Measurements from ENCODE around the gene PTGER2. TPM values are rescaled to one million over a fixed set of nuclear protein-coding genes. Genes with fewer than 3 reads are reported as not detected.

The PTGER2 gene
- total RNA-seq, 1 donor from 2014 or later, result 0.33 TPM

DNA sequence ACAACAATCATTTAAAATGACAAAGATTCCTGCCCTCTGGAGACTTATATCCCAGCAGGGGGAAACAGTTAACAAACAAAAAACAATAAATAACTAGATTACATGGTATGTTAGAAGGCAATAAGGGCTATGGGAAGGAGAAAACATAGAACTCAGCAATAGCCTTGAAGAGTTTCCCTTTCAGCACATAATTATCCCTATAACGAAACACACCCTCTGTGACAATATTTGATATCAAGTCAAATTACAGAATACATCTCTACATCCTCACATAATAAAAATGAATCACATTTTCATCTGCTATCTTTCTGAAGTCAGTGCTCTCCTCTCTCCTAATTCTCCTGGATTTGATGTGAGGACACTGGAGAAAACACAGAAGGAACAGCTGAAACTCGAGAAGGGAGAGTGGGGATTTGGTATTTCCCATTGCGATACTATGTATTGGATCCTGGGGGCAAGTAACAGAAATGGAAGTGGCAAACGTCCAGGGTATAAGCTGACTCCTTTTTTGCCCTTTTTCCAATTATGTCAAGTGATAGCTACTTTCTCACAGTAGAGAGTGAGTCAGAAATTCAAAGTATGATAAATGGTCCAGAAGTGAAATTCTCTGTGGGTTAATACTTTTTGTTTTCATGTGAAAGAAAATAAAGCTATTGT is 9.7 kb upstream of the PTGER2 start:
- ATAC-seq (no peak), DNase-seq (ENCODE audit: low spot score) (no peak)

DNA sequence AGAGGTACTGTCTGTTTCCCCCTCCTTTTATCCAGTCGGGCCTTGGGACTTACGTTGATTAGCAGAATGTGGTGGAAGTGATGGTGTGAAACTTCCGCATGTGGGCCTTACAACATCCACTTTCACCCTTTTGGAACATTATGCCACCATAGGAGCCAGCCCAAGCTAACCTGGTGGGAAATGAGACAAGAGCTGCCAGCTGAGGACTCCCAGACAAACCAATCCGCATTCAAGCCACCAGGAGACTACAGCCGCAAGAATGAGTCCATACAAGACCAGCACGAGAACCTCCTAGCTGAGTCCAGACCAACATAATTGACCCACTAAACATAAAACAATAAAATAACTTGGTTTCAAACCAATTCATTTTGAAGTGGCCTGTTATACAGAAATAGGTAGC is 9.1 kb upstream of the PTGER2 start:
- DNase-seq (ENCODE audit: low spot score), result no peak
- ATAC-seq, result no peak

DNA sequence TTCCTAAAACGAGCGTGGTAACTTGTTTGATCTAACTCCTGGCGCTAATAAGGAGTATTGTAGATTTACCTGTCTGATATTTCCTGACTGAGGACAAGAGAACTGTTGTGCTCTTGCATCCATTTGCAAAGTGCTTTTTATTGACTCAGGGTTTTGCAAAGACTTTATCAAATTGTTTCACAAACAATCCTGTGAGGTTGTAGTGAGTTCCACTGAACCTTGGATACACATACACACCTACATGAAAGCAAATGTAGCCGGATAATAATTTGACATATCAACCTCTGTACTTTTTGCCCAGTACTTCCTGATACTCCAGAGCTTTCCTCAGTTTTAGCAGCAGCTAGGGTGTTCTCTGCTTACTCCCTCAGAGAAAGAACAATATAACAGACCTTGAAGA is 6.7 kb upstream of the PTGER2 start:
- ATAC-seq, result no peak
- no peak for DNase-seq (ENCODE audit: low spot score)

DNA sequence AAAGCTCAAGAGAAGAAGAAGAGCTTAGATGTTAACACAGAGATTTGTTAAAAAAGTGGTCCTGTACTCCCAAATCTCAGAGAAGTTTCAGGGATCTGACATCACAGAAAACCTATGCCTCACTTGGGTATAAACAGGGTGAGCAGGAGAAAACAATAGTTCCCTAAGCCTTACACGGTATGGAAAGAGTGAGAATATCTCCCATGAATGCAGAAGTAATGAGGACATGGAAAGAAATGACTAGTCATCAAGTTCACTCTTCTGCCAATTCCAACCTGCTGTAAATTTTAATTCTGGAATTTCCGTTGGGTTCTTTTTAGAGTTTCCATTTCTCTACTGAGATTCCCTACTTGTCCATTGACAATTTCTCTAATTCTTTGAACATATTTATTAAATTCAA is 6.2 kb upstream of the PTGER2 start:
- no peak for DNase-seq (ENCODE audit: low spot score)
- ATAC-seq, result no peak

DNA sequence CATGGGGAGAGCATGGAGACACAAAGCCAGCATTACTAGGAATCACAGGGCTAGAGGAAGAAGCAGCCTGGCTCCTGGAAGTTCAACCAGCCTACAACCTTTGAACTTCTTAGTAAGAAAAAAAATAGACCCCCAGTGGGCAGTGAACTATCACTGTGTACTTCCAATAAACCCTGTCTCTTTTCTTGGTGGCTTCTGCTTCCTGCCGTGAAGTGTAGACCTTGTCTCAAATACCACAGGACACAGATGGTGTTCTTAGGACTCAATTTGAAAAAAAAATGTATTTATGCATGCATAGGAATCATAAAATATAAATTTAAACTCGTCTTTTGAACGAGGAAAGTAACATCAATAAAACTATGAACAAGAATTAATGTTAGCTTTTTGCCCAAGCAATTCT is 3.6 kb upstream of the PTGER2 start:
- ATAC-seq (no peak), DNase-seq (ENCODE audit: low spot score) (no peak)

DNA sequence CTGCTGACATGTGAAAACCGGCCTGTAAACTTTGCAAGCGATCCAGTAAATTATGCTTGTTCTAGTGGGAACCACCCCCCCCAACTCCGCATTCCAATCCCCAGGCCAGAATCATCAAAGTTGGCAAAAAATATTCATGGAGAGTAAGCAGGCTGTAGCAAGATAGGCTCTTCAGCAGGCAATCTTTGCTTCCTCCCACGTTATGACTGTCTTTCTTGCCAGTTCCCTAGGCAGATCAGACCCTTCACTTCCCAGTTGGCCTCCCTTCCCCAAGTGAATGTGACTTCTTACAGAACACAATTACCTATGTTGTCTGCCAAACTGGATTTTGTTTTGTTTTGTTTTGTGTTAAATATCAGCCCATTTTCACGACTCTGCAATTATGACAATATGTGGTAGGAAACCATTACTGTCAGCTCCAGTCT is 1.2 kb upstream of the PTGER2 start:
- ATAC-seq (no peak), DNase-seq (ENCODE audit: low spot score) (no peak)

DNA sequence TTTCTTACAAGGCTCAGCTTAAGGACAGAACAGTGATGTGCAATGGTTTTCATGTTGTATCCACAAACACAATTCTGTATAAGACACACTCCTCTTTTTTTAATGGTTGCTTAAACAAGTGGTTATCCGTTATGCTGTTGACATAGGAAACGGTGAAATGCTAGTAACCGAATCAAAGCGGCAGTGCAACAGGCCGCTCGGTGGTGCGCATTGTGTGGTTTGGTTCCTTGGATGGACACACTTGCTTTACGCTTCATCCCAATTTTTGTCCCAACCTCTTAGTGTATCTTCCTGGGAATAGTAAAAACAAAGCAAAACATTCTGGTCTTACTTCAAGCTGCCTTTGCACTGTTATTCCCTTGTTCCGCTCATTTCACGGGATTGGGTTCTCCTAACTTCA is 650 bp upstream of the PTGER2 start:
- no peak for ATAC-seq
- no peak for DNase-seq (ENCODE audit: low spot score)

DNA sequence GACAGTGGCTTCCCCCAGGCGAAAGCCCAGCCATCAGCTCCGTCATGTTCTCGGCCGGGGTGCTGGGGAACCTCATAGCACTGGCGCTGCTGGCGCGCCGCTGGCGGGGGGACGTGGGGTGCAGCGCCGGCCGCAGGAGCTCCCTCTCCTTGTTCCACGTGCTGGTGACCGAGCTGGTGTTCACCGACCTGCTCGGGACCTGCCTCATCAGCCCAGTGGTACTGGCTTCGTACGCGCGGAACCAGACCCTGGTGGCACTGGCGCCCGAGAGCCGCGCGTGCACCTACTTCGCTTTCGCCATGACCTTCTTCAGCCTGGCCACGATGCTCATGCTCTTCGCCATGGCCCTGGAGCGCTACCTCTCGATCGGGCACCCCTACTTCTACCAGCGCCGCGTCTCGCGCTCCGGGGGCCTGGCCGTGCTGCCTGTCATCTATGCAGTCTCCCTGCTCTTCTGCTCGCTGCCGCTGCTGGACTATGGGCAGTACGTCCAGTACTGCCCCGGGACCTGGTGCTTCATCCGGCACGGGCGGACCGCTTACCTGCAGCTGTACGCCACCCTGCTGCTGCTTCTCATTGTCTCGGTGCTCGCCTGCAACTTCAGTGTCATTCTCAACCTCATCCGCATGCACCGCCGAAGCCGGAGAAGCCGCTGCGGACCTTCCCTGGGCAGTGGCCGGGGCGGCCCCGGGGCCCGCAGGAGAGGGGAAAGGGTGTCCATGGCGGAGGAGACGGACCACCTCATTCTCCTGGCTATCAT is 663 bp downstream of the PTGER2 start:
- ATAC-seq (peak; percentile 39), DNase-seq (ENCODE audit: low spot score) (no peak)

DNA sequence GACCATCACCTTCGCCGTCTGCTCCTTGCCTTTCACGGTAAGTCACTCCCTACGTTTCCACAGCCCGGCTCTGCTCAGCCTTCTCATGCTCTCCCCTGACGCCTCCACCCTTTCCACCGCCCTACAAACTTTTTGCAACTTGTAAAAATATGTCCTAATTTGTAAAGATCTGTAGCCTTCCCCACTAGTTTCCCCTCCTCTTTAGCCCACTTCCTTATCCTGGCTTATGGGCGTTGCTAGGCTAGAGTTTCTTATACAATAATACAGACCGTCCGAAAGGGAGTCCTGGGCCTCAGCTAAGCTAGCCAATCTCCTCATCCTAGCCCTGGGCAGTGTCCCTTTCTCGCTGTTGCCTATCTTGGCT is 1.2 kb downstream of the PTGER2 start:
- ATAC-seq (no peak), DNase-seq (ENCODE audit: low spot score) (no peak)

DNA sequence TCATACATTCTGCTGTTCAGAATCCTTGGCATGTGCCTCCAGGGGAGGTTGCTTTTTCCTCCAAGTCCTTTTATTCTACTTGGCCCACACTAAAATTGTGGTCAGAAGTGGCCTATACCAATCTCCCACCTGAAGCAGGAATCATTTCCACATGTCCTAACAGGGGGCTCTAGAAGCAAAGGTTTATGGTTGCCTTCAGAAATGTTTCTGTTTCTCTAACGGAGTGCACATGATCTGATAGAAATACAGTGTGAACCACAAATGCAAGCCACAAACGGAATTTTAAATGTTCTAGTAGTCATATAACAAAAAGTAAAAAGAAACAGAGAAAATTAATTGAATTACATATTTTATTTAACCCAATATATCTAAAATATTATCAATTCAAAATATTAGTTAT is 4.0 kb downstream of the PTGER2 start:
- DNase-seq (ENCODE audit: low spot score) (no peak), ATAC-seq (no peak)

DNA sequence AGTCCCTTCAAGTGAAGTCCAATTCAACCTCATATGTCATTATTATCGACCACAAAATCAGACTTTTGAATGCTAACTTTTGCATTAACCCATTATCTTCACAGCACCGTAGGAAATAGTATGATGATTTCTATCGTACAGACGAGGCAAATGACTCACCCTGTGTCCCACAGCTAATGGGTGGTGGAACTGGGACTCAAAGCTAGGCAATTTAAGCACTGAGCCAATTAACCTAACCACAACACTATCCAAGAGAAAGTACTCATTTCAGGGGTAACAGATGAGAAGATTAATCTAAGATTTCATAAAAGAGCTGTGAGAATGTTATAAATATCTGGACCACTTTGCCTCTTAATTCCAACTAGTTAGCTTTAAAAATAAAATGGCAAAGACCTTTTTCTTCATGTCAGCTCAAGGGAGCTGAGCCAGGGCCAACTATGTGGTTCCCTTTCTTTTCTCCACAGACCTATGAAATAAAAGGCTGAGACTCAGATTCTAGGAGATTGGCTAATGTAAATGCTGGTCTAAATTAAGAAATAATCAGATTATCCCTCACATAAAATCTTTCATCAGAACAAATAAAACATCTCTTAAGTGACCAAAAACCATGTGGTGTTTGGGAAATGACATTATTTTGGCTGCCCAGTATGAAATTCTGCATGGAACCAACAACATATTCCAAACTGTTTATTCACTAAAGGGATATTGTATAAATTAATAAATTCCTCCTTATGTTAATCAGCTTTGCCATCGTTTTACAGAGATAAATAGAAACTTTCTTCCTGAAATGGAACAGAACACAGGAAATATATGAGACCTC is 4.9 kb downstream of the PTGER2 start:
- no peak for ATAC-seq
- no peak for DNase-seq (ENCODE audit: low spot score)

DNA sequence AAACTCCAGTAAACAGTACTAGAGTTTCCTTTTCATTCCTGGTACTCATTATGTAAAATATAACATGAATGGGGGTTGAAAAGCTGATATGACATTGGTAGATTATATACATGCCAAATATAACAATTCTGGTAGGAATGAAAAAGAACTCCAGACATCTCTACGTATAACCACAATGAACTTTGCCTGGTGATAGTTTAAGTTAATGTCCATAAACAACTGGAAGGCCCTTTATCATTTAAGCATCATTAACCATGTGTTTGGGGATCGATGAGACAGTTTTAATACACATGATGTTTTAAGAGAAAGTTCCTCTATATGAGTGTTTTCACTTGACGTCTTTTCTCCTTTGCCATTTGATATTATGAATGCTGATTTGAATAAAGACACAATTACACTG is 5.8 kb downstream of the PTGER2 start:
- no peak for ATAC-seq
- DNase-seq (ENCODE audit: low spot score), result no peak

DNA sequence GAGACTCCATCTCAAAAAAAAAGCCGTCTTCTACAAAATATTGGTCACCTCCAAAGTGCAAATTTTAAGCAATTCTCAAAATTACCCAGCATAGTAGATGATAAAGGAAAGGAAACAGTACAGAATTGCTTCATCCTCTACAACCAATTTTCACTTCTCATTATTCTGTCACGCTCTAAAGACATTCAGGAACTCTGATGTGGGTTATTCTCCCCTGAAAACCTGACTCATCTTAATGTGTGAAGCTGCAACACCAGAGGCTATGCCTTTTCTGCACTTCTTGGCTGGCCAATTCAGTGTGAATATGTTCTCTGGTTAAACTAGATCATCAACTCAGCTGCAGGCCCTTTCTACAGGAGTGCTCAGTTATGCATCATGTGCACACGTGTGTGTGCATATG is 11.0 kb downstream of the PTGER2 start:
- ATAC-seq (no peak), DNase-seq (ENCODE audit: low spot score) (no peak)

DNA sequence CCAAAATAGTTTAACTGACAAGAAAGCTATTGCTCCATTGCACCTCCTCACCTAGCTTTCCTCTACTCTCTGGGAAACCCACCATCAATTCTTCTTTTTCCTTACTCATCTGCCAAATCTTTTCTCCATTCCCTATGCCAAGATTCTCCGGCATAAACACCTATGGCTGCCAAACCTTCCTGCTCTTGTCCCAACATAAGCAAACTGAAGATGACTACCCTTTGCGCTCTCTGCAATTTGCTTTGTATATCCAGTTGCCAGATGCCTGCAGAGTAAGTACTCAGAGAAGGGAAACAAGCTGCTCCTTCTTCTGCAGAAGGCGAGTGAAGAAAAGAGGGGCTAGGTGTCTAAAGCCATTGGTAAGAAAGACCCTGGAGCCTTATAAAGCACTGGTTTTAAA is 11.5 kb downstream of the PTGER2 start:
- DNase-seq (ENCODE audit: low spot score) (no peak), ATAC-seq (no peak)

DNA sequence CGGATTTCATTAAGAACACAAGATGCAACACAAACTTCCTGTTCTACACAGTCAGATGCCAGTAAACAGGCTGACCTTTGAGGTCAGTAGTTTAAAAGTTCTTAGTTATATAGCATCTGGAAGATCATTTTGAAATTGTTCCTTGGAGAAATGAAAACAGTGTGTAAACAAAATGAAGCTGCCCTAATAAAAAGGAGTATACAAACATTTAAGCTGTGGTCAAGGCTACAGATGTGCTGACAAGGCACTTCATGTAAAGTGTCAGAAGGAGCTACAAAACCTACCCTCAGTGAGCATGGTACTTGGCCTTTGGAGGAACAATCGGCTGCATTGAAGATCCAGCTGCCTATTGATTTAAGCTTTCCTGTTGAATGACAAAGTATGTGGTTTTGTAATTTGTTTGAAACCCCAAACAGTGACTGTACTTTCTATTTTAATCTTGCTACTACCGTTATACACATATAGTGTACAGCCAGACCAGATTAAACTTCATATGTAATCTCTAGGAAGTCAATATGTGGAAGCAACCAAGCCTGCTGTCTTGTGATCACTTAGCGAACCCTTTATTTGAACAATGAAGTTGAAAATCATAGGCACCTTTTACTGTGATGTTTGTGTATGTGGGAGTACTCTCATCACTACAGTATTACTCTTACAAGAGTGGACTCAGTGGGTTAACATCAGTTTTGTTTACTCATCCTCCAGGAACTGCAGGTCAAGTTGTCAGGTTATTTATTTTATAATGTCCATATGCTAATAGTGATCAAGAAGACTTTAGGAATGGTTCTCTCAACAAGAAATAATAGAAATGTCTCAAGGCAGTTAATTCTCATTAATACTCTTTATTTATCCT is 13.5 kb downstream of the PTGER2 start:
- no peak for ATAC-seq
- no peak for DNase-seq (ENCODE audit: low spot score)

DNA sequence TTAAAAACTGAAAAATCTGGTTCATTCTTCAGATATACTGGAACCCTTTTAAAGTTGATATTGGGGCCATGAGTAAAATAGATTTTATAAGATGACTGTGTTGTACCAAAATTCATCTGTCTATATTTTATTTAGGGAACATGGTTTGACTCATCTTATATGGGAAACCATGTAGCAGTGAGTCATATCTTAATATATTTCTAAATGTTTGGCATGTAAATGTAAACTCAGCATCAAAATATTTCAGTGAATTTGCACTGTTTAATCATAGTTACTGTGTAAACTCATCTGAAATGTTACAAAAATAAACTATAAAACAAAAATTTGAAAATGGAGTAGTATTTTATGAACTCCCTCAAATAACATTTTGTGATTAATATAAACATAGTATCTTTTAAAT is 14.2 kb downstream of the PTGER2 start:
- ATAC-seq (no peak), DNase-seq (ENCODE audit: low spot score) (no peak)

DNA sequence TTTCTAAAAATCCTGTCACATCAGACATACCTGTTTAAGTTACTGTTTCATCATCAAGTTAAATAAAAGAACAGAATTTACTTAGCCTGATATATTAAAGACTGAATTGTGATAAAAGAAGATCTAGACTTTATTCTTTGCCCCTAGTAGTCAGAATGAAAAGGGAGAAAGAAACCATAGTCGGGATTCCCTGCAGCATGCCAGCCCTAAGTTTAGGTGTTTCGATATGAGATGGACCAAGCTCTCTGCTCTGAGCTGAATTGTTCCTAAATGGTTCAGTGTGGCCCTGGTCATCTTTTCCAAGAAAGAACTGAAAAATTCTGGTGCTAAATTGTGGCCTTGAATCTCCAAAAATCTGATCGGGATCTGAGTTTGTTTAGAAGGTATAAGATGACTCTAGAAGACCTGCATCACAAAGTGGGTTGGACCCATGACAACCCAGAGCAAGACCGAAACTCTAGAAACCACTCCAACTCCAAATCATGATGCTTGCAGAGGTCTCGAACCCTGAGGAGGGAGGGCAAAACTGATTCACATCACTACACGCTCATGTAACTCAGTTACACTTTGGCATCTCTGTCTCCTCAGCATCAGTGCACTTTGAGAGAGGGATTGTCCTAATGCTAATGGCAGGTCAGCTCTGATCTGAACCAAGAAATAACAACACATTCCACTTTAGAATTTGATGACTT is 15.7 kb downstream of the PTGER2 start:
- ATAC-seq, result no peak
- no peak for DNase-seq (ENCODE audit: low spot score)

DNA sequence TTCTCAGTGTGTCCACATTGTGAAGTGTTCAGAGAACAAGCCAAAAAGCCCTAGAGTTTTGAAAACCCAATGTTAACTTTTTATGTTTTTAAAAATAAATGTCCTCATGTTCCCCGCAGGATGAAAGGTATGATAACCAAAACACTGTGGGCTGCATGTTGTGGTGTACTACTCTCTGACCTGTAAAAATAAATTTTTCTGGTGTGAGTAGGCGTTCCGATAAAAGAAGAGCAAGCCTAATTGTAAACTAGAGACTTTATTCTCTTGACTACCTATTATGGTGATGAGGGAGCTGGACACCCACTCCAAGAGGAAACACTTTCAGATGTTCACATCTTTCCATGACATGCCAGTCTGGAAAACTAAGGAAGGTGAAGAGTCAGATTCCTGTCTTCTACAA is 18.2 kb downstream of the PTGER2 start:
- no peak for ATAC-seq
- DNase-seq (ENCODE audit: low spot score), result no peak

DNA sequence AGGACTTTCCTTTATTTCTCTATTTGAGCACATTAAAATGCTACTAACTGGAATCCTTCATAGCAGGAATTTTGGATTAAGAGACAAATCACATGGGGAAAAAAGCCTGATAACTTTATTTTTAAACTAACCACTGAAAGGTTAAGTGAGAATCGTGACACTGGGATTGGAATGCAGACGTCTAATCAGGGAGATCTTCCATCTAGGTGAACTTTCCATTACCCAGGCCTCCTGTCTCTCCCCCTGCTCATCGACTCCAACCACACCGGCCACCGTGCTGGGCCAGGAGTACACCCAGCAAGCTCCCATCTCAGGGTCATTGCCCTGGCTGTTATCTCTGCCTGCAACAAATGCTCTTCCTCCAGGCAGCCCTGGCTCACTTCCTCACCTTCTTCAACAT is 19.0 kb downstream of the PTGER2 start:
- DNase-seq (ENCODE audit: low spot score) (no peak), ATAC-seq (no peak)

DNA sequence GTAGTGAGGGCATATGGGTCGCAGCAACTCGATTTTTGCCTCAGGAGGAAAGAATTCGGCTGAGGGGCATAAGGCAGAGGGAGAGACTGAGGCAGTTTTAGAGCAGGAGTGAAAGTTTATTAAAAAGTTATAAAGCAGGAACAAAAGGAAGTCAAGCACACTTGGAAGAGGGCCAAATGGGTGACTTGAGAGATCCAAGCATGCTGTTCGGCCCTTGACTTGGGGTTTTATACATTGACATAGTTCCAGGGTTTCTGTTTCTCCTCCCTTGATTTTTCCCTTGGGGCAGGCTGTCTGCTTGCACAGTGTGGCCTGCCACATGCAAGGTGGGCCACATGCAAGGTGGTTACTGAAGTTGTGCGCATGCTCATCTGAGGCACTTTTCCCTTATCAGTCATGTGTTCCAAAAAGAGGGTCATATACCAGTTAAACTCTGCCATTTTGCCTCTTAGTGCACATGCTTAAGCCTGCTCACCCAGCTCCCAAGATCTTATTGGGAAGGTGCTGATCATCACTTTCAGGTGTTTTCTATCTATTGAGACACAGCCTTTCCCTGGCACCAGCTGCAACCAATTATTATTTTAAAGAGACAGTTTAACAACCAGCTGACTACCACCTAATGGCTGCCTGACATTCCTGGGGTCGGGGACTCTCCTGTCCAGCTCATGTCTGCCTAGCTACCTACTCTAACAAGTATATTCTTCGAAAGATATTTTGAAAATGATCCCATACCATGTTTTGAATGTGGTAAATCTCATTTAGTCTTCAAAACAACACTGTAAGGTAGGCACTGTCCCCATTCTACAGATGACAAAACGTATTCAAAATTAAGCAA is 19.9 kb downstream of the PTGER2 start:
- no peak for ATAC-seq
- DNase-seq (ENCODE audit: low spot score), result no peak

All from left lobe of liver (tissue), 2 donors.